BE2C (cell line): ENCODE results near the gene PJA2.

Source experiments
- DNase-seq: peaks from one replicate; pipeline ENCODE4 v3.0.0-alpha.2; 2020
- H3K27me3 ChIP-seq: fragments of 250-450 bp; sonication (Bioruptor Pico); 2 replicates; pipeline ENCODE4 v1.5.1; 2020; ENCODE audit warnings: mild to moderate bottlenecking
- H3K36me3 ChIP-seq: fragments of 250-450 bp; sonication (Bioruptor Pico); 2 replicates; pipeline ENCODE4 v1.5.1; 2020; ENCODE audit warnings: mild to moderate bottlenecking
- H3K4me1 ChIP-seq: fragments of 250-450 bp; sonication (Bioruptor Pico); 2 replicates; pipeline ENCODE4 v1.5.1; 2020
- H3K4me3 ChIP-seq: 2 replicates; pipeline ENCODE4 v1.5.1; 2011; ENCODE audit warnings: low read depth, low read length
- H3K9me3 ChIP-seq: fragments of 250-450 bp; sonication (Bioruptor Pico); 2 replicates; pipeline ENCODE4 v1.5.1; 2020
- TF ChIP-seq, protein P1 (sequence below): IDR thresholded peaks from 2 replicates; pipeline ENCODE4 v1.5.1; 2012; ENCODE audit warnings: mild to moderate bottlenecking, low read depth, low read length

PJA2 gene

DNA sequence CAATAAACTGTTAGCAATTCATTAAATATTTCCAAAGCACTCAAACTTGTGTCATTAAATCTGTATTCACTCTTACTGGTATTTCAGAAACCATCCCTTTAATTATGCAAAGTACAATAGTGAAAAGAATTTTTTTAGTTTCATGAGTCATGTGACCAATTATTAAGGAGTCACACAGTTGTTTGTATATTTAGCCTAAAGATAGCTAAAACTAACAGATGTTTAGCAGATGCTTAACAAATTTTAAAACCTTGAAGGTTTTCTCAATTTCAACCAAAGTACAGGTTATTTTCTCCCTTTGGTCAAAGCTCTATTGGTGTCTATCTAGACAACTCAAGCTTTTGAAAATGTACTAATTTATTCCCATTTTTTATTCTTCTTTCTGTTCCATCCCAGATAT, 44.1 kb downstream of the PJA2 start:
- Histone ChIP-seq H3K36me3 (peaks cover 22% of the 10 kb centered on the region), H3K9me3 (no peaks in the 10 kb centered on the region; the same call in 1 of the 2 replicates), H3K4me3 (no peak overlapping the region), H3K27me3 (no peaks in the 10 kb centered on the region), H3K4me1 (no peaks in the 10 kb centered on the region)
- DNase-seq, result no peak
- TF ChIP-seq, protein P1, sequence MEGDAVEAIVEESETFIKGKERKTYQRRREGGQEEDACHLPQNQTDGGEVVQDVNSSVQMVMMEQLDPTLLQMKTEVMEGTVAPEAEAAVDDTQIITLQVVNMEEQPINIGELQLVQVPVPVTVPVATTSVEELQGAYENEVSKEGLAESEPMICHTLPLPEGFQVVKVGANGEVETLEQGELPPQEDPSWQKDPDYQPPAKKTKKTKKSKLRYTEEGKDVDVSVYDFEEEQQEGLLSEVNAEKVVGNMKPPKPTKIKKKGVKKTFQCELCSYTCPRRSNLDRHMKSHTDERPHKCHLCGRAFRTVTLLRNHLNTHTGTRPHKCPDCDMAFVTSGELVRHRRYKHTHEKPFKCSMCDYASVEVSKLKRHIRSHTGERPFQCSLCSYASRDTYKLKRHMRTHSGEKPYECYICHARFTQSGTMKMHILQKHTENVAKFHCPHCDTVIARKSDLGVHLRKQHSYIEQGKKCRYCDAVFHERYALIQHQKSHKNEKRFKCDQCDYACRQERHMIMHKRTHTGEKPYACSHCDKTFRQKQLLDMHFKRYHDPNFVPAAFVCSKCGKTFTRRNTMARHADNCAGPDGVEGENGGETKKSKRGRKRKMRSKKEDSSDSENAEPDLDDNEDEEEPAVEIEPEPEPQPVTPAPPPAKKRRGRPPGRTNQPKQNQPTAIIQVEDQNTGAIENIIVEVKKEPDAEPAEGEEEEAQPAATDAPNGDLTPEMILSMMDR, result no peak

DNA sequence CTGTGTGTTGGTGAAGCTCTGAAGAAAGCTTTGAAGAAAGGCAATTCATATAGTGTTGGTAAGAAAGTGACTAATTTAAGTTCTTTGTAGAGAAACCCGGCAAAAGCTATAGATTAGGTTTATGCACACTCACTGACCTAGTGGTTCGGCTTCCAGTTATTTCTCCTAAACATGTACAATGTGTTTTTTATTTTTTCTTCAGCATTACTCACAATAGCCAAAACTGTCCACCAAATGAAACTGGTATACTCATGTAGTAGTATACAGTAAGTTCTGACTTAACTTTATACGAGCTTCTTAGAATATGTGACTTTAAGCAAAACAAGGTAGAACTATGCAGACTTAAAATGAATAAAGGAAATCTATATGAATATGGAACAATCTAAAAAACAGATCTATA, 44.8 kb downstream of the PJA2 start:
- Histone ChIP-seq H3K4me1 (no peaks in the 10 kb centered on the region), H3K27me3 (no peaks in the 10 kb centered on the region), H3K36me3 (peaks cover 22% of the 10 kb centered on the region), H3K9me3 (no peaks in the 10 kb centered on the region; the same call in 1 of the 2 replicates), H3K4me3 (no peak overlapping the region)
- no peak for DNase-seq
- TF ChIP-seq, protein P1, result no peak

DNA sequence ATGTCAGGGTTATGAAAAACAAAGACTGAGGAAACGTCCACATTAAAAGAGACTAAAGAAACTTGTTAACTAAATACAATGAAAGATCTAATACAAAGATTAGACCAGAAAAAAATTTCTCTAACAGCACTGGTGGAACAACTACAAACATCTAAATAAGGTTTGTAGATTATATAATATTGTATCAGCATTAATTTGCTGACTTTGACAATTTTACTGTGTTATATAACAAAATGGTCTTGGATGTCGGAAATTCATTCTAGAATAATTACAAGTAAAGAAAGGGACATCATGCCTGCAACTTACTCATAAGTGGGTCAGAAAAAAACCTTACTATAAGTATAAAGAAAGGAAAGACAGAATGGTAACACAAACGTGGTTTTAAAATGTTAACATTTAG, 50.1 kb downstream of the PJA2 start:
- Histone ChIP-seq H3K4me3 (no peak overlapping the region), H3K36me3 (peaks cover 5% of the 10 kb centered on the region), H3K4me1 (no peaks in the 10 kb centered on the region), H3K9me3 (no peaks in the 10 kb centered on the region), H3K27me3 (no peaks in the 10 kb centered on the region)
- no peak for DNase-seq
- TF ChIP-seq, protein P1, result no peak

DNA sequence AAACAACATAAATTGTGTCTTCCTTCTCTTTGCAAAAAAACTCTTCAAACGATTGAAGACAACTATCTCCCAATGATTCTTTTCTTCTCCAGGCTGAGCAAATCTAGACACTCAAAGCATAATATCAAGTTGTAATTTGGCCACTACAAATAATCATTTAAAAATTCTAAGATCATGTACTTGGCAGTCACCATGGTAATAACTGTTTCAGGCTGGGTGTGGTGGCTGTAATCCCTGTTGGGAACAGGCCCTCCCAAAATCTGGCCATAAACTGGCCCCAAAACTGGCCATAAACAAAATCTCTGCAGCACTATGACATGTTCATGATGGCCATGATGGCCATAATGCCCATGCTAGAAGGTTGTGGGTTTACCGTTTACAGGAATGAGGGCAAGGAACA, 52.0 kb downstream of the PJA2 start:
- DNase-seq, result no peak
- no peaks in the 10 kb centered on the region for H3K9me3 ChIP-seq
- TF ChIP-seq, protein P1, result no peak
- H3K4me1 ChIP-seq, result no peaks in the 10 kb centered on the region
- no peaks in the 10 kb centered on the region for H3K27me3 ChIP-seq
- peaks cover 5% of the 10 kb centered on the region for H3K36me3 ChIP-seq
- no peak overlapping the region for H3K4me3 ChIP-seq

DNA sequence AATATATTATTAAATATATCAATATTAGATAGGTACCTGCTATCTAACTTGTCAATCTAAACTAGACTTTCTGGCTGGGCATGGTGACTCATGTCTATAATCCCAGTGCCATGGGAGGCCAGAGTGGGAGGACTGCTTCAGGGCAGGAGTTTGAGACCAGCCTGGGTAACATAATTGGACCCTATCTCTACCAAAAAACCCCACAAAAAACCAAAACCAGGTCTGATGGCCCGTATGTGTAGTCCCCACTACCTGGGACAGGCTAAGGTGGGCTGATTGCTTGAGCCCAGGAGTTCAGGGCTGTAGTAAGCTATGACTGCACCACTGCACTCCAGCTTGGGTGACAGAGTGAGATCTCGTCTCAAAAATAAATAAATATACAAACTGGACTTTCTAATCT, 55.0 kb downstream of the PJA2 start:
- Histone ChIP-seq H3K27me3 (no peaks in the 10 kb centered on the region), H3K36me3 (no peaks in the 10 kb centered on the region), H3K4me1 (no peaks in the 10 kb centered on the region), H3K4me3 (no peak overlapping the region), H3K9me3 (no peaks in the 10 kb centered on the region)
- DNase-seq, result no peak
- TF ChIP-seq, protein P1, result no peak

DNA sequence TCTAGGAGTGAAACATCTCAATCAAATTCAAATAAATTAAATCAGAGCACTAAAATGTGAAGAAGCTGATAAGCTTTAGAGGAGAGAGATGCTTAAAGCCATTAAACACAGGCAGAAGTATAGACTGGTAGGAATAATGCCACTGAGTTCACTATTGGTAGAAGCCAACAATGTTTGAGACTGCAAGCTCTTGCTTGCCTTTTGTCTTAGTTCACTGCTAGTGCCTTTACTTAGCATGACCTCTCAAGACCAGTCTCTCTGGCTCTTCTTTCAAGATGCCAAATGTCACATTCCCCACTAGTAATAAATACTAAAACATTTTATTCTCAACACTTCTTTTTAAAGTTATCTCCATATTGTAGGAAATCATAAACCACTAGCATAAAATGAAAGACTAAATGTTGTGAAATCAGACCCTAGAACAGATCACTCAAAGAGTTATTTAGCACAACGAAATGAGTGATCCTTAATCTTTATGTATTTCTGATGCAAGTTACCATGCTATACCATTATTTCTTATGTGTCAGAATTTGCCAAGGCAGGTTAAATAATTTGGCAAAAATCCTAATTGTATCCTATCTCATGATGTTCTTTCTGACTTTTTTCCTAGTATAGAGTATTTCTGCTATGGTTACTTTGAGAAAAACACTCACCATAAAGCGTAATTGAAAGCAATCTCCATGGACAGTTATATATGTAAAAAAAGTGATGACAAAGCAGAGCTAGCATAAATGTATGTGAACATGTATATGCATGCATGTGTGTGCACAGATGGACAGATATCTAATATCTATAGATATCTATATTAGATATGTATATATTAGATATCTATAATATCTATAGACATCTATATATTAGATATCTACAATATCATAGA, 57.5 kb downstream of the PJA2 start:
- no peak for DNase-seq
- Histone ChIP-seq H3K4me3 (no peak overlapping the region), H3K9me3 (no peaks in the 10 kb centered on the region), H3K4me1 (no peaks in the 10 kb centered on the region), H3K36me3 (no peaks in the 10 kb centered on the region), H3K27me3 (no peaks in the 10 kb centered on the region)
- TF ChIP-seq, protein P1, result no peak
